ENCODE measurements around the gene BTRC.
"Not testable (repeated sequence)": the region's sequence is repeated elsewhere in the genome, so short reads cannot be mapped to it uniquely, and the experiment has no call there.

The BTRC gene

DNA sequence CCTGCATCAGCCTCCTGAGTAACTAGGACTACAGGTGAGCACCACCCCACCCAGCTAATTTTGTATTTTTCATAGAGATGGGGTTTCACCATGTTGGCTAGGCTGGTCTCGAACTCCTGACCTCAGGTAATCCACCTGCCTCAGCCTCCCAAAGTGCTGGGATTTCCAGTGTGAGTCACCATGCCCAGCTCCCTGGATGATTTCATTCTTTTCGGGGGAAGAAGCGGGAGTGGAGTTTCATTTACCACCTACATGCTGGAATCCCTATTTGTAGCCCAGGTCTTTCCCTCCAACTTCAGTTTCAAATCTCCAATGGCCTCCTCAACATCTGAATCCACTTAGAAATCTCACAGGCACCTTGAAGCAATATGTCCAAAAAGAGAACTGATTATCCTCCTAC is 2.9 kb upstream of the BTRC start:
- DNase-seq = no peak

DNA sequence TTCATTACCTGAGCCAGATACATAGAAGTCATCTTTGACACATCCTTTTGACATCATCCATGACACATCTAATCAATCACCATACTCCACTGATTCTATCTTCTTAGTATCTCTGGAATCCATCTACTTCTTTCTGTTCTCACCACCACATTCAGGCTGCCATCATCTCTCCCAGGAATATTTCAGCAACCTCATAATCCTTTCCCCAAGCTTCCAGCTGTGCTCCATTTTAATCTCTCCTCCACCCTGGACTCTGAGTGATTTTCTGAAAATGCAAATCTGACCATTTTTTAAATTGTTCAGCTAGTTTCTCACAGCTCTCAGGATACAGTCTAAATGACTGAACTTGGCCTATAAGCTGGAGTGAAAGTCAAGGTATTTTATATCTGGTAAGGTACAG is 2.5 kb upstream of the BTRC start:
- no peak for DNase-seq

- DNase-seq = not testable (repeated sequence)
Observed at GRCh38 chr10:101352857-101353256, 1.1 kb upstream of the BTRC start.

- peak; percentile 78 for DNase-seq
Observed at GRCh38 chr10:101354328-101355071, 535 bp downstream of the BTRC start.

- no peak for DNase-seq
Observed at GRCh38 chr10:101355072-101355706, 1.2 kb downstream of the BTRC start.

- no peak for DNase-seq
Observed at GRCh38 chr10:101356132-101356531, 2.2 kb downstream of the BTRC start.

DNA sequence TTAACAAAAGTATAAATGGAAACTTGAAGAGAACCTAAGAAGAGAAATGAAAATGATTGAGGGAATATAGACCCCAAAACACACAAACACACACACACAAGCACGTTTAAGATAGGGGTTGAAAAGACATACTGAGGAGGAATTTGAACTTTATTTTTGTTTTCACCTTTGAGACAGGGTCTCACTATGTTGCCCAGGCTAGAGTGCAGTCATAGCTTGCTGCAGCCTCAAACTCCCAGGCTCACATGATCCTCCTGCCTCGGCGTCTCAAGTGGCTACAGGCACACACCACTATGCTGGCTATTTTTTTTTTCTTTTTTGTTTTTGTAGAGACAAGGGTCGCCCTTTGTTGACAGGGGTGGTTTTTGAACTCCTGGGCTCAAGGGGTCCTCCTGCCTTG is 4.0 kb downstream of the BTRC start:
- no peak for DNase-seq

DNA sequence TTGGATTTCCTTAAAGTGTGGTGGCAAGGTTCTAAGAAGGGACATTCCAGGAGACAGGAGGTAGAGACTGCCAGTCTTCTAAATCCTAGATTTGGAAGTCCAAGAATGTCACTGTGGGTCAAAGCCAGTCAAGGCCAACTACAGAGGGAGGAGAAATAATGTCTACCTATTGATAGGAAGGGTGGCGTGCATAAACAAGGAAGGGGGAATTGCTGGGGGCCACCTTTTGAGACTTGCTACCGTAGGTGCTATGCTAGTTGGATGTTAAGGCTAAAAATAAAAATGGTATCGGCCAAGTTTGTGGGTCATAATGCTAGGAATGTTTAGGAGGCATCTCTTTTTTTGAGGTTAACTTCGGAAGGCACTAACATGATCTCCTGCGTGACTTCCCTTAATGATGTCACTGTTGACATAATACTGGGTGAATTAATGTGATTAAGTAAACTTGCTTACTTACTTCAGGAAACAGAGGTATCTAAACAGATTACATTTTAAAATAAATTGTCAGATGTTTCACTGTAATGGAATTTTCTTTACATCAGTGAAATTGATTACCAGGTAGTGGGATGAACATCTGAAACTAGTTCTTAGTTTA is 4.8 kb downstream of the BTRC start:
- no peak for DNase-seq

DNA sequence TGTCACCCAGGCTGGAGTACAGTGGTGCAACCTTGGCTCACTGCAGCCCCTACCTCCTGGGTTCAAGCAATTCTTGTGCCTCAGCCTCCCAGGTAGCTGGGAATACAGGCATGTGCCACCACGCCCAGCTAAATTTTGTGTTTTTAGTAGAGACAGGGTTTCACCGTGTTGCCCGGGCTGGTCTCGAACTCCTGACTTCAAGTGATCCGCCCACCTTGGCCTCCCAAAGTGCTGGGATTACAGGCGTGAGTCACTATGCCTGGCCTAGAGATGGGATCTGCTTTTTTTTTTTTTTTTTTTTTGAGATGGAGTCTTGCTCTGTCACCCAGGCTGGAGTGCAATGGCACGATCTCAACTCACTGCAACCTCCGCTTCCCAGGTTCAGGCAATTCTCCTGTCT is 6.1 kb downstream of the BTRC start:
- not testable (repeated sequence) for DNase-seq

DNA sequence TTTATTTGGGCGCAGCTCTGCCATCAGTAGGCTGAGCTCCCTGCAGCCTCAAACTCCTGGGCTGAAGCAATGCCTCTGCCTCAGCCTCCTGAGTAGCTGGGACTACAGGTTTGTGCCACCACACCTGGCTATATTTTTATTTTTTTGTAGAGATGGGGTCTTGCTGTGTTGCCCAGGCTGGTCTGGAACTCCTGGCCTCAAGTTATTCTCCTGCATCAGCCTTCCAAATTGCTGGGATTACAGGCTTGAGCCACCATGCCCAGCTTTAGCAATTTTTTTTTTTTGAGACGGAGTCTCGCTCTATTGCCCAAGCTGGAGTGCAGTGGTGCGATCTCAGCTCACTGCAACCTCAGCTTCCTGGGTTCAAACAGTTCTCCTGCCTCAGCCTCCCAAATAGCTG is 6.9 kb downstream of the BTRC start:
- not testable (repeated sequence) for DNase-seq

DNA sequence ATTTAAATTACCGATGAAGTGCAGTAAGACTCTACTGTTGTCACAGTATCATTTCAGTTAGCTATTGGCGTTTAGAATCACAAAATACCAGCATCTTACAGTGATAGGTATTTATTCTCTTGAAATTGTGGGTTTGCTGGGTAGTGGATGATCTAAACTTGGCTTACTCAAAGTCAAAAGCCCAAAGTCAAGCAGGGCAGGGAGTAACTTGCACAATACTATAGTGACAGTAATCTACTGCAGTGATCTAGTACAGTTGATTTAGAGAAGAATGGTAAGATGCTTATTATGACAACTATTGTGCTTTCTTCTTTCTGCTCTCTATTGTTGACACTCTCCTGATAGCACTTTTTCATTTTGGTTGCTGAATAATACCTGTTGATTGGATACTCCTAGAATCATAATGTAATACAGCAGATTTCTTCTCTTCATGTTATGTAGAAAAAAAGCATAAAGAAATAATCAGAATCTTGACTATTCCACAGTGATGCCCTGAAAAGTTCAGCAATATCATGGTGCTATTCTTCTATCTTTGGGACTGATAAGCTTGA is 10.0 kb downstream of the BTRC start:
- DNase-seq = no peak

- no peak for DNase-seq
Observed at GRCh38 chr10:101364721-101365120, 10.8 kb downstream of the BTRC start.

GRCh38 chr10:101367569-101368453 is 13.8 kb downstream of the BTRC start:
- no peak for DNase-seq

DNA sequence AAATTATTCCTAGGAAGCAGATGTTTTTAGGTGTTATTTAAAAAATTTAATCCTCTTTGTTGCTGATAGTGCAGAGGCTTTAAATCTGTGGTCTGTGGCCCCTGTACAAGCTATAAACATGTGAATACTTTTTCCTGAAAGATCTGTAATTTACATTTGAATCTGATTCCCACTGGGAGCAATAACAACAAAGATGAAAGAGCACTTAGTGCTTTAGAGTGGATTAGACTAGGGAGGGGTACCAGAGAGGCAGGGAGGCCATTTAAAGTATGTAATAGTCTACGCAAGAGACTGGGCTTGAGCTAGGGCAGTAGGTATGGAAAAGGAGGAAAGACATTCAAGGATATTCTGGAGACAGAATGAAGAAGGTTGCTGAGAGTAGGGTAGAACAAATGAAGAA is 19.1 kb downstream of the BTRC start:
- DNase-seq = no peak

GRCh38 chr10:101373993-101374392 is 20.0 kb downstream of the BTRC start:
- DNase-seq = not testable (repeated sequence)

DNA sequence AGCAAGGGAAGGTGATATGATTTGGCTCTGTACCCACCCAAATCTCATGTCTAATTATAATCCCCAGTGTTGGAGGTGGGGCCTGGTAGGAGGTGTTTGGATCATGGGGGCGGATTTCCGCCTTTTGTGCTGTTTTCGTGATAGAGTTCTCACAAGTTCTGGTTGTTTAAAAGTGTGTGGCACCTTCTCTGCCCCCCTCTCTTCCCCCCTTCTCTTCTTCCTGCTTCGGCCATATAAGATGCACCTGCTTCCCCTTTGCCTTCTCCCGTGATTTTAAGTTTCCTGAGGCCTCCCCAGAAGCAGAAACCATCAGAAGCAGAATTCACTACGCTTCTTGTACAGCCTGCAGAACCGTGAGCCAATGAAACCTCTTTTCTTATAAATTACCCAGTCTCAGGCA is 21.1 kb downstream of the BTRC start:
- DNase-seq = no peak

DNA sequence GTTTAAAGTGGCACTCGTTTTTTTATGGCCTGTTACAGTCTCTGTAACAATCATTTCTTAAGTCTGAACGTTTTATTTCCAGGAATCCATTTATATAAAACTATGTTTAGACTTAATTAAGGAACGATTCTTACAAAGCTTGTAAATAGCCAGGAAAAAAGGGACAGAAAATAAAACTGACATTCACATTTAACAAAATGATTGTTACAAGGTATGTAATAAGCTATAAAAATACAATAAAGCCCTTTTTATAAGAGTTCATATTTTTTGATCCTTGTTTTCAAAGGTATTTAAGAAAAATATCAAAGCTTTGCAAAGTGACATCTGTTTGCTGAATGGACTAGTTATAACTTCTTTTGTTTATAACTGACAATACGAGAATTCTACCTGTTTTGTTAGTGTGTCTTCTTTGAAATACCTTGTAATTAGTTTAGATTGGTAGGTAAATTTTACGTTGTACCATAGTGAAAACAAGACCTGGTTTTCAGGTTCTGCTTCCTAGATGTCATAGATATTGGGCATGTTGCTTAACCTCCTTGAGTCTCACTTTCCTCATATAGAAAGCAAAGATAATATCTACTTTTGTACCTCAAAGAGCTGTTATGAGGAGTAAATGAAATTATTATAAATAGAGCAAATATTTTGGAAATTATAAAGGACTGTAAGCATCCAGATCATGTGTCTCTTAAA is 25.8 kb downstream of the BTRC start:
- no peak for DNase-seq

- DNase-seq = no peak
Observed at GRCh38 chr10:101380353-101381017, 26.5 kb downstream of the BTRC start.

GRCh38 chr10:101385866-101386658 is 32.1 kb downstream of the BTRC start:
- DNase-seq = no peak

DNA sequence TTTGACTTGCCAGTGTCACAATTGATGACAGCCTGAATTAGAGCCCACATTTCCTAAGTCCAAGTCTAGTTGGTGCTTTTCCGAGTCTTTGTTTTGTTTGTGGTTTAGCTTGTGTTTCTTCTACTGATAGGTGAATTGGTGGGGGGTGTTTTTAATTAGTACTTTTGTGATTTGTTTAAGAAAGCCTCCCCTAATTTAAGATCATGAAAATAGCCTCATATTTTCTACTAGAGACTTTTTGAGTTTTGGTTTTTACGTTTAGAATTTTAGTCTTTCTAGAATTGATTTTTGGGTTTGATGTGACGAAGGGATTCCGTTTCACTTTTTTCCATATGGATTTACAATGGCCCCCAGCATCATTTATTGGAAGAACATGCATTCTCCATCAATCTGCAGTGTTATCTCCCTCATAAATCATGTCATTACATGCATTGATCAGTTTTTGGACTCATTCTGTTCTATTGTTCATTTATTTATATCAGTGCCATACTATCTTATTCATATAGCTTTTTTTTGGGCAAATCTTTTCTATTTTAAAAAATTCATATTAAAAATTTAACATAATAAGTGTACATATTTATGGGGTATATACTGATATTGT is 32.8 kb downstream of the BTRC start:
- DNase-seq = no peak
